ENCODE data around the gene TLL1. TPM values are rescaled to one million over a fixed set of nuclear protein-coding genes. Genes with fewer than 3 reads are reported as not detected.

TLL1 gene
- total and polyA plus RNA-seq, 4 donors: 0.04 to 0.25 (median 0.05) TPM; not detected in 1

GRCh38 chr4:165991325-165992180 is 118.5 kb downstream of the TLL1 start:
- H3K4me3 ChIP-seq (ENCODE audit: low read depth in 1 of 3, low read length in 3 of 3): no peak overlapping the region
- no peak overlapping the region for H3K9ac ChIP-seq (ENCODE audit: low read depth in 1 of 2, low read length in 2 of 2)
- no peaks in the 10 kb centered on the region for H3K36me3 ChIP-seq (ENCODE audit: control insufficient read depth in 4 of 4, insufficient read depth in 3 of 4, low read depth in 1 of 4, low read length in 3 of 4)
- no peaks in the 10 kb centered on the region for H3K9me3 ChIP-seq (ENCODE audit: control insufficient read depth in 4 of 4, low read length in 3 of 4)
- H3K27ac ChIP-seq (ENCODE audit: low read depth in 1 of 2, low read length in 2 of 2): no peak overlapping the region
- H3K4me1 ChIP-seq (ENCODE audit: control insufficient read depth in 4 of 4, insufficient read depth in 4 of 4, low read length in 3 of 4): no peaks in the 10 kb centered on the region
- TF ChIP-seq JUND (IDR thresholded peaks at IDR 0.05): no peak
- TF ChIP-seq MAX (IDR thresholded peaks at IDR 0.05): no peak
- no peak for TF ChIP-seq RXRA (IDR thresholded peaks at IDR 0.05)
- TF ChIP-seq REST (IDR thresholded peaks at IDR 0.05): no peak
- no peak for TF ChIP-seq CTCF (IDR thresholded peaks at IDR 0.05; ENCODE audit: low read depth, low read length, missing input control)
- no peak for TF ChIP-seq HNF4A (conservative IDR thresholded peaks at IDR 0.05)
- TF ChIP-seq NR2F2 (IDR thresholded peaks at IDR 0.05): no peak
- TF ChIP-seq GABPA (IDR thresholded peaks at IDR 0.05 in 1 of 2, conservative IDR thresholded peaks at IDR 0.05 in 1 of 2): no peak
- no peak for TF ChIP-seq EGR1 (IDR thresholded peaks at IDR 0.05; ENCODE audit: low read depth in 2 of 2)
- TF ChIP-seq ZBTB33 (IDR thresholded peaks at IDR 0.05): no peak
- TF ChIP-seq TAF1 (conservative IDR thresholded peaks at IDR 0.05): no peak
- no peak for TF ChIP-seq SP1 (IDR thresholded peaks at IDR 0.05)
- no peak for TF ChIP-seq FOXA2 (IDR thresholded peaks at IDR 0.05)
- no peak for TF ChIP-seq HNF4G (IDR thresholded peaks at IDR 0.05)
- TF ChIP-seq ATF3 (IDR thresholded peaks at IDR 0.05): no peak
- TF ChIP-seq YY1 (IDR thresholded peaks at IDR 0.05): no peak
- TF ChIP-seq FOXA1 (IDR thresholded peaks at IDR 0.05): no peak
- TF ChIP-seq RAD21 (IDR thresholded peaks at IDR 0.05): no peak
- DNase-seq (ENCODE audit: low spot score): no peak
- 70% methylated on average over 4 of the region's 4 CpGs for WGBS
- H3K27me3 ChIP-seq (ENCODE audit: control insufficient read depth in 4 of 4, insufficient read depth in 4 of 4, low read length in 3 of 4): no peaks in the 10 kb centered on the region
